ENCODE results near the gene FBXW7.
A peak's percentile ranks its signal among the peaks of the same experiment; 100 is the strongest.

The FBXW7 gene

DNA sequence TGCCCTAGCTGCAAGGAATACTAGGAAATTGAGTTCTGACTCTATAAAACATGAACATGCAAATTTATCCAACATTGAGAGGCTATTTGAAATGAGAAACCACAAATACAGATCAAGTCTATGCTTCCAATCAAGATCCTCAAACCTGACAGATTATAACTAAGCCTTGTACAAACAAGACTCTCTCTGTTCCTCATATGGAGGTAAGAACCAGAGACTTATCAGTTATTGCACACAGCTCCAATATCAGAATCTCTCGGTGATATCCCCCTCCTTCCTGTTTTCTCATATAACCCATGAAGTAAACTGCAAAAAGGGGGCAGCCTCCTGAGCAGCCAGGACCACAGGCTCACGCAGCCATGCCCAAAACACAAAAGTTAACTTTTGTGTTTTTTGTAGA lies 36.5 kb downstream of the FBXW7 start:
- TF ChIP-seq, protein P1, sequence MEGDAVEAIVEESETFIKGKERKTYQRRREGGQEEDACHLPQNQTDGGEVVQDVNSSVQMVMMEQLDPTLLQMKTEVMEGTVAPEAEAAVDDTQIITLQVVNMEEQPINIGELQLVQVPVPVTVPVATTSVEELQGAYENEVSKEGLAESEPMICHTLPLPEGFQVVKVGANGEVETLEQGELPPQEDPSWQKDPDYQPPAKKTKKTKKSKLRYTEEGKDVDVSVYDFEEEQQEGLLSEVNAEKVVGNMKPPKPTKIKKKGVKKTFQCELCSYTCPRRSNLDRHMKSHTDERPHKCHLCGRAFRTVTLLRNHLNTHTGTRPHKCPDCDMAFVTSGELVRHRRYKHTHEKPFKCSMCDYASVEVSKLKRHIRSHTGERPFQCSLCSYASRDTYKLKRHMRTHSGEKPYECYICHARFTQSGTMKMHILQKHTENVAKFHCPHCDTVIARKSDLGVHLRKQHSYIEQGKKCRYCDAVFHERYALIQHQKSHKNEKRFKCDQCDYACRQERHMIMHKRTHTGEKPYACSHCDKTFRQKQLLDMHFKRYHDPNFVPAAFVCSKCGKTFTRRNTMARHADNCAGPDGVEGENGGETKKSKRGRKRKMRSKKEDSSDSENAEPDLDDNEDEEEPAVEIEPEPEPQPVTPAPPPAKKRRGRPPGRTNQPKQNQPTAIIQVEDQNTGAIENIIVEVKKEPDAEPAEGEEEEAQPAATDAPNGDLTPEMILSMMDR (IDR thresholded peaks at IDR 0.05; ENCODE audit: low read length, missing control alignments): no peak
- no peak for DNase-seq (ENCODE audit: low read depth)
- H3K4me3 ChIP-seq (replicated peaks; ENCODE audit: low read depth, low read length): no peak overlapping the region

DNA sequence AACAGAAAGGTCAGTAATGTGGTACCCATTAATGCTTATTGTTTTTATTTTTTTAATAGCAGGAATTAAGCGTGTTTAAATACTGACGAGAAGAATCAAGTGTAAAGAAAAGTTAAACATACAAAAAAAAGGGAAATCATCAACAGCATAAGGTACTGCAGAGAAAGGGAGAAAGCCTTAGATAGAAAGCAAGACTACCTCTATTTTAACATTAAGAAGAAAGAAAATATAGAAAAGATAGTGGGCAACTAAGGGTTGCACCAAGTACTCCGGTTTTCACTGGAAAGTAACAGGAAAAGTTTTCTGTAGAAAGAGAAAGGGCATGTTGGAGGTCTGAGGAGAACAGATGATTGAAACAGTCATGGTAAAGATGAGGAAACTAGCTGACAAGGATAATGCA lies 41.9 kb downstream of the FBXW7 start:
- H3K4me3 ChIP-seq (replicated peaks; ENCODE audit: low read depth, low read length): no peak overlapping the region
- DNase-seq (ENCODE audit: low read depth): no peak
- TF ChIP-seq, protein P1 (IDR thresholded peaks at IDR 0.05; ENCODE audit: low read length, missing control alignments): no peak

DNA sequence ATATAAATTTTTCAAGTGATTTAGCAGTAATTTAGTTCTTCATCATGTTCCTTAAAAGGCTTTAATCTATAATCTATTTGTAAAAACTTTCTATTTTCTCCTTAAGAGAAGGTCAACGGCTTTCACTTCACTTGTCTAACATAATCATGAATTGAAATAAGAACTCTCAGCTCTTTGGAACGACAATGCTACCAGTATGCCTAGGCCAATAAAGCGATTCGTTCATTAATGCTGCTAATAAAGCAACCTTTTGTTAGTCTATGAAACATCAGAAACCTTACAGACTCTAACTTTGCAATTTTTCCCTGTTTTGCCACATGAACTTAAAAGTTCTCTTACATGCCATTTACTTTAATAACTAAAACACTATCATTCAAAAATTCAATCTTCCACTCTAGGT lies 47.6 kb downstream of the FBXW7 start:
- TF ChIP-seq, protein P1 (IDR thresholded peaks at IDR 0.05; ENCODE audit: low read length, missing control alignments): no peak
- no peak for DNase-seq (ENCODE audit: low read depth)

GRCh38 chr4:152486429-152487389 lies 49.2 kb downstream of the FBXW7 start:
- no peak for DNase-seq (ENCODE audit: low read depth)
- TF ChIP-seq, protein P1 (IDR thresholded peaks at IDR 0.05; ENCODE audit: low read length, missing control alignments): no peak
- no peak overlapping the region for H3K4me3 ChIP-seq (replicated peaks; ENCODE audit: low read depth, low read length)

More for the DNA sequence above, 47.6 kb downstream of the FBXW7 start:
- H3K4me3 ChIP-seq (replicated peaks; ENCODE audit: low read depth, low read length): no peak overlapping the region

DNA sequence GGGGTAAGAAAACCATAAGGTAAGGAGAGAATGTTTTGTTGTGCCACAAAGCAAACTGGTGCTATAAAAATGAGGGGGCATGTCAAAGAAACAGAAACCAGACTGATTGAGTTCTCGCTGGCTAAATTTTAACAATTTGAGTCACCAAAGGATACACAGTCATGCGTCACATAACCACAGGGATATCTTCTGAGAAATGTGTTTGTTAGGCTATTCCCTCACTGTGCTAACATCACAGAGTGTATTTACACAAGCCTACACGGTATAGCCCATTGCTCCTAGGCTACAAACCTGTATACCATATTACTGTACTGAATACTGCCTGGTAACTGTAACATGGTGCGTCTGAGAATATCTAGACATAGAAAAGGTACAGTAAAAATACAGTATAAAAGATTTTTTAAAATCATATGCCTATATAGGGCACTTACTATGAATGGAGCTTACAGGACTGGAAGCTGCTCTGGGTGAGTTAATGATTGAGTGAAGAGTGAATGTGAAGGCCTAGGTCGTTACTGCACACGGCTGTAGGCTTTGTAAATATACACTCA lies 50.1 kb downstream of the FBXW7 start:
- peak overlapping the region; percentile 25 for H3K4me3 ChIP-seq (replicated peaks; ENCODE audit: low read depth, low read length)
- TF ChIP-seq, protein P1 (IDR thresholded peaks at IDR 0.05; ENCODE audit: low read length, missing control alignments): no peak
- peak; percentile 92 for DNase-seq (ENCODE audit: low read depth)

DNA sequence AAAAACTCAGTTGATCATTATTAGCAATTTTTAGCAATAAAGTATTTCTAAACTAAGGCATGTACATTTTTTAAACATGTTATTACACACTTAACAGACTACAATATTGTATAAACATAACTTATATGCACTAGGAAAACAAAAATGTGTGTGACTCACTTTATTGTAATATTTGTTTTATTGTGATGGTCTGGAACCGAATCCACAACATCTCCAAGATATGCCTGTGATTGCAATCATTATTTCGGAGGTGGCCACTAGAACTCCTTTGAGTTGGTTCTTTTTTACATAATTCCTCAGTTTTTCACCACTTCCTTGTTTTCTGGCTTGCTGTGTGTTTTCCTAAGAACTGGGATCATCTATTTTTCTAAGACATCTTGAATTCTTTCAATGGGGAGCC lies 53.7 kb downstream of the FBXW7 start:
- DNase-seq (ENCODE audit: low read depth): no peak

More for the DNA sequence above, 53.7 kb downstream of the FBXW7 start:
- no peak overlapping the region for H3K4me3 ChIP-seq (replicated peaks; ENCODE audit: low read depth, low read length)
- TF ChIP-seq, protein P1 (IDR thresholded peaks at IDR 0.05; ENCODE audit: low read length, missing control alignments): no peak

Data from fibroblast of pulmonary artery (primary cell).